ENCODE data around the gene MOB4.

- TF ChIP-seq CTCF (IDR thresholded peaks at IDR 0.05) (no peak), POLR2AphosphoS5 (IDR thresholded peaks at IDR 0.05) (no peak), POLR2A (IDR thresholded peaks at IDR 0.05) (no peak), EP300 (IDR thresholded peaks at IDR 0.05) (no peak)
These were observed 43.8 kb downstream of the MOB4 start for GRCh38 chr2:197559681-197560080.
